ENCODE measurements around the gene CORO7. TPM values are rescaled to one million over a fixed set of nuclear protein-coding genes. Genes with fewer than 3 reads are reported as not detected.

Gene CORO7
- total and polyA plus RNA-seq, 9 of the 15 experiments (the other 6 are each of a cell fraction or from before 2014, with no cell fraction given), result 0.45 to 77.2 (median 18.7) TPM

- 0 out of 2 replicates have a peak, but pooled peaks have one; percentile 31 for TF ChIP-seq DMBX1 (CRISPR knock-in tag; IDR thresholded peaks at IDR 0.05; ENCODE audit: borderline replicate concordance)
- TF ChIP-seq POLR2A (conservative IDR thresholded peaks at IDR 0.05), result peak; percentile 67; the same call in 1 of the 2 replicates
- peak; percentile 62; the same call in 1 of the 2 replicates for TF ChIP-seq TRIM28 (IDR thresholded peaks at IDR 0.05)
- TF ChIP-seq ZNF583 (CRISPR knock-in tag; IDR thresholded peaks at IDR 0.05), result no peak
- no peak for TF ChIP-seq FOSL1 (tag; conservative IDR thresholded peaks at IDR 0.05)
- no peak for TF ChIP-seq ZNF507 (tag; conservative IDR thresholded peaks at IDR 0.05)
- no peak for TF ChIP-seq ETS1 (conservative IDR thresholded peaks at IDR 0.05; ENCODE audit: control insufficient read depth, low read depth, low read length)
- no peak for TF ChIP-seq ZNF57 (CRISPR knock-in tag; IDR thresholded peaks at IDR 0.05)
- no peak for TF ChIP-seq NFXL1 (CRISPR knock-in tag; IDR thresholded peaks at IDR 0.05)
- TF ChIP-seq ZBTB2 (IDR thresholded peaks at IDR 0.05), result peak; percentile 93
- no peak for TF ChIP-seq TSHZ1 (CRISPR knock-in tag; IDR thresholded peaks at IDR 0.05)
- TF ChIP-seq ZNF140 (CRISPR knock-in tag; IDR thresholded peaks at IDR 0.05), result no peak
- no peak for TF ChIP-seq EZH2 (IDR thresholded peaks at IDR 0.05; ENCODE audit: borderline replicate concordance, low read depth, low read length)
- no peak for TF ChIP-seq ZNF354B (CRISPR knock-in tag; IDR thresholded peaks at IDR 0.05)
- no peak for TF ChIP-seq ZBTB26 (CRISPR knock-in tag; IDR thresholded peaks at IDR 0.05)
- TF ChIP-seq ZNF740 (CRISPR knock-in tag; IDR thresholded peaks at IDR 0.05), result no peak
- TF ChIP-seq ZNF740 (tag; IDR thresholded peaks at IDR 0.05), result no peak
- no peak for TF ChIP-seq ZNF134 (CRISPR knock-in tag; conservative IDR thresholded peaks at IDR 0.05)
These were observed 65.4 kb downstream of the CORO7 start, which contains the start of gene PAM16 (continued) for GRCh38 chr16:4350787-4351659.

Measured in K562 (cell line).